ENCODE results near the gene LBR. TPM values are rescaled to one million over a fixed set of nuclear protein-coding genes. Genes with fewer than 3 reads are reported as not detected.

LBR gene
- 34.0 and 46.6 TPM in 2 replicates for total RNA-seq

DNA sequence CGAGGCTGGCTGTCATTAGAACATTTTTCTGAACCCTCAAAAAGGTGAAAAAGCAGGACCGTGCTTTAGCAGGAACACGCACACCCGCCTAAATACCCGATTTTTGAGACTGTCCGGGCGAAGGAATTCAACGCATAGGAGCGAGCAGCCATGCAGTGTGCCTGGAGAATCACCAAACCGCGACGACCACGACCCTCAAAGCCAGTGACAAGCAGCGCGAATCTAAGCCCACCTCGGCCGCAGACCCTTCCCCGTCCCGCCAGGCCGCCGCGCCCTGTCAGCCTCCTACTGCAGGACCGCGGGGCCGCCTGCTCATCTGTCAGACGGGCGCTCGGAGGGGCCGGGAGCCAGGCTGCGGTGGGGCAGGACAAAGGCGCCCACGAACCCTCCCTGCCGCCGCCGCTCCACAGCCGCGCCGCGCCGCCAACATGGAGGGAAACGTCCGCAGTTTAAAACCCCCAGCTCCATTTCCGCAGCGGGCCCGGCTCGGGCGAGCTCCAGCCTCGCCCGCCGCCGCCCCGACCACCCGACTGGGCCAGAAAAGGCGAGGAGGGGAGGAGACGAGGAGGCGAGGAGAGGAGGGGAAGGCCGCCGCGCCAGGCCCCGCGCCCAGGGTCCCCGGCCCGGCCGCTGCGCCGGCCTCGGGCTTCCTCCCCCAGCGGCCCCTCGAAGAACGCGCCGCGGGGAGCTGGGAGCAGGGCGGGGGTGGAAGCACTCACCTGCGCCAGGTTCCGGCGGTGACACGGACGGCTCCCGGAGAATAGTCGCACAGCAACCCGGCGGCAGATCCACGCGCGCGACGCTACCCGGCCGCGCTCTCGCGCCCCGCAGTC is at the start of gene LBR:
Gene LBR, minus strand, starts transcription at position 804 of the 833 bp plus-strand sequence. CDS start 3,963 bp downstream, outside the sequence.

Other genes starting within 250 kb of the LBR start
- 29.7 and 38.6 TPM in 2 replicates for gene ENAH, start 225.1 kb upstream of the LBR start, total RNA-seq